HG02970 (cell line): ENCODE results near the gene OR2K2.
"Not testable (repeated sequence)": the region's sequence is repeated elsewhere in the genome, so short reads cannot be mapped to it uniquely, and the experiment has no call there.

Source experiments
- ATAC-seq: cut with Tn5 transposase; IDR thresholded peaks from one replicate; pipeline ENCODE4 v1.9.1; 2021; ENCODE audit warnings: mild to moderate bottlenecking, moderate library complexity, moderate number of reproducible peaks; ENCODE audit not compliant: unreplicated experiment, low FRiP score

OR2K2 gene

GRCh38 chr9:111330124-111330523 lies at the start of gene OR2K2:
OR2K2 (minus strand) TSS chr9:111330224; CDS start chr9:111328433, 1,791 bp downstream.
- ATAC-seq: no peak

- ATAC-seq: no peak
Measured at GRCh38 chr9:111375817-111376564, 46.0 kb upstream of the OR2K2 start.

- no peak for ATAC-seq
Measured at GRCh38 chr9:111375062-111375461, 45.0 kb upstream of the OR2K2 start.

- ATAC-seq: no peak
Measured at GRCh38 chr9:111372297-111372696, 42.3 kb upstream of the OR2K2 start.

DNA sequence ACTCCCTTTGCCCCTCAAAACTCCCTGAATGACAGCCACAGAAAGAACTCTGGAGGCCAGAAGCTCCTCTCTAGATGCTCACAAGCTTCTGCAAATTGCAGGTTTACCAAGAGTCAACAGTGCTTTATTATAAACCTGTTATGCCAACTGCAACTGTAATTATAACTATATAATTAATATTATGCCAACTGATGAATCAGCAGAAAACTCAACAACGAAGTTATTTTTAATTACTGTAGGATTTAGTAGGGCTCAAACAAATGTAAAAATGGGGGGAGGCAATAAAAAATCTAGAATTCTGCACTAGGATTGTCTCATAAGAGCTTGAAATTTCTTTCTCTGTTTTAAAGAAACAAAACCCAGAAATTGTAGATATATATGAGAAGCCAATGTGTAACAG lies 37.0 kb upstream of the OR2K2 start:
- ATAC-seq: no peak

DNA sequence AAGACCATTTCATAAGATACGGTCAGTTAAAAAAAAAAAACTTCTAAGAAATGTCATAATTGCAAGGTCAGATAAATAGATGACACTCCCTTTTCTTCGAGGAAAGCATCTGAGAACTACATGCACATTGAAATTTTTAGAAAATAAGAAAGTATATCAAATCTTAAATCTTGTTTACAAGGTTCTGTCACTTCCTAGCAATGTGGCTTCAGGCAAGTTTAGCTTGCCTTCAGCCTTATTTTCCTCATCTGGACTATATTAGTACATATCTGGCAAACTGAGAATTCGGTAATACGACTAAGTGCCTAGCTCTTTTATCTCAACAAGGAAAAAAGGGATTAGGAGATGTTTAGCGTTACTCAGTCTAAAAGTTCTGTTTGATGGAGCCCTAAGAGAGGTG lies 32.5 kb upstream of the OR2K2 start:
- ATAC-seq: no peak

- ATAC-seq: no peak
Measured at GRCh38 chr9:111360881-111361280, 30.9 kb upstream of the OR2K2 start.

DNA sequence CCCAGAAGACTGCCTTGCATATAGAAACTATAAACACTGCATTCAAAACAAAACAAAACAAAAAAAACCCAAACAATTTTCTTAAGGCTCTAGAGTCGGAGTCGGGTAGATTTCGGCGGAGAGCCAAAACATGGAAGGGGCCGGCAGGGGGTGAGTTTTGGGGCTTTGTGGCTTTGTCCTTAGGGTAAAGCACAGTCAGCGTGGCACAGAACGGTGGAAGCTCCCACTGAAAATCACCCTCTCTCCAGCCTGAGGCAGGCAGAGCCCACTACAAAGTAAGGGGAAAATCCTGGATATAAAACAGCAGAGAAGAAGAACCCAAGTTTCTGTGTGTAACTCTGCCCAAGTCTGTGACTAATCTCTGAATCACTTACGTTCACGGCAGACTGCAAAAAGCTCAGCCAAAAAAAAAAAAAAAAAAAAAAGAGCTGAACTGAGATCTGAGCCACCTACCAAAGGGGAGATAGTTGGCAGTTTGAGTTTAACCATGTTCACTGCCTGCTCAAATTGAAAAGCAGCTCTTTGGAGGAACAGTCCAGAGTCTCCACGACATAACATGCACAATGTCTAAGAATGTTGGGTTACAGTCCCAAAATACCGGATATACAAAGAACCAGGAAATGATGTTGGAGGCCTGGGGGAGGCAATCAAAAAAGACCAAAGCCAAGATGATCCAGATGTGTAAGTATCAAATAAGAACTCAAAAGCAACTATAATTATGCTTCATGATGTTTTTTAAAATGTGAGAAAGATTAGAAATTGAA lies 26.6 kb upstream of the OR2K2 start:
- ATAC-seq: no peak

GRCh38 chr9:111352545-111352944 lies 22.5 kb upstream of the OR2K2 start:
- ATAC-seq: no peak

DNA sequence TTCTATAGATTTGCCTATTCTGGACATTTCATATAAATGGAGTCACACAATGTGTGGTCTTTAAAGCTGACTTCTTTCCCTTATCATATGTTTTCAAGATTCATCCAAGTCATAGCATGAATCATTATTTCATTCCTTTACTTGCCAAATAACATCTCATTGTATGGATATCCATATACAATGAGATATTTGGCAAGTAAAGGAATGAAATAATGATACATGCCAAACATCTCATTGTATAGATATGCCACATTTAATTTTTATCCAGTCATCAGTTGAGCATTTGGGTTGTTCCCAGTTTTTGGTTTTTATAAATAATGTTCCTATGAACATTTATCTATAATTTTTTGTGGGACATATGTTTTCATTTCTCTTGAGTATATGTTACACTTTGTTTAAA lies 20.5 kb upstream of the OR2K2 start:
- no peak for ATAC-seq

DNA sequence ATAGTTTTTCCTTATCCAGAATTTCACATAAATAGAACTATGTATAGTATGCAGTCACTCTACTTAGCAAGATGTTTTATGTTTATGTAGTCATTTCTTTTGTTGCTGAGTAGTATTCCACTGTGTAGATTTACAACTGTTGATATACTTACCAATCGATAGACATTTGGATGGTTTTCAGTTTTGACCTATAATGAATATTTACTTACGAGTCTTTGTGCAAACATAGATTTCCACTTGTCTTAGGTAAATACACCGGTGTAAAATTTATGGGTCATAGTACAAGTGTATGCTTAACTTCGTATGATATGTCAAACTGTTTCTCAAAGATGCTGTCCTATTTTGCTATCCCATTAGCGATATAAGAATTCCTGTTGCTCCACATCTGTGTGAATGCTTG lies 19.7 kb upstream of the OR2K2 start:
- ATAC-seq: no peak

- no peak for ATAC-seq
Measured at GRCh38 chr9:111348821-111349271, 18.8 kb upstream of the OR2K2 start.

DNA sequence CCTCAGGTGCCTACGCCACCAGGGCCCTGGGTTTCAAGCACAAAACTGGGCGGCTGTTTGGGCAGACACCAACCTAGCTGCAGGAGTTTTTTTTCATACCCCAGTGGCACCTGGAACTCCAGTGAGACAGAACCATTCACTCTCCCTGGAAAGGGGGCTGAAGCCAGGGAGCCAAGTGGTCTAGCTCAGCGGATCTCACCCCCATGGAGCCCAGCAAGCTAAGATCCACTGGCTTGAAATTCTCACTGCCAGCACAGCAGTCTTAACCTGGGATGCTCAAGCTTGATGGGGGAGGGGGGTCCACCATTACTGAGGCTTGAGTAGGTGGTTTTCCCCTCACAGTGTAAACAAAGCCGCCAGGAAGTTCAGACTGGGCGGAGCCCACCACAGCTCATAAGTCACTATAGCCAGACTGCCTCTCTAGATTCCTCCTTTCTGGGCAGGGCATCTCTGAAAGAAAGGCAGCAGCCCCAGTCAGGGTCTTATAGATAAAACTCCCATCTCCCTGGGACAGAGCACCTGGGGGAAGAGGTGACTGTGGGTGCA lies 4.4 kb upstream of the OR2K2 start:
- not testable (repeated sequence) for ATAC-seq

DNA sequence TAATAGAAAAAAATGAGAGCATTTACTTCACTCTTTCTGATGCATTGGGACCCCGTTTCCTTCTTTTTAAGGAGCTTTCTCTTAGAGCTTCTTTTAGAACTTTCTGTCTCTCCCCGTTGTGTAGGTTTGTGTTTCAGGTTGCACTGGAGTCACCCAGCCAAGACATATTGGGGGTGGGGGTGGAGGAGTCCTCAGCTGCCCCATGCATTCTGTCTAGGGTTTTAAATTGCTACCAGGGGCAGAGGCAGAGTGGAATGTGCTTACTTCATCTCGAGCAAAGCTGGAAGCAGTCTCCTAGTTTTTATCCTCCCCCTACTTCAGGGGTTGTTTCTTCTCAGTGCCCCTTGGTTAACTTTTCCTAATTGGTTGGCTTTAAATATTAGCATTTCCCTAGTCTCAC lies 9.4 kb downstream of the OR2K2 start:
- ATAC-seq: no peak

DNA sequence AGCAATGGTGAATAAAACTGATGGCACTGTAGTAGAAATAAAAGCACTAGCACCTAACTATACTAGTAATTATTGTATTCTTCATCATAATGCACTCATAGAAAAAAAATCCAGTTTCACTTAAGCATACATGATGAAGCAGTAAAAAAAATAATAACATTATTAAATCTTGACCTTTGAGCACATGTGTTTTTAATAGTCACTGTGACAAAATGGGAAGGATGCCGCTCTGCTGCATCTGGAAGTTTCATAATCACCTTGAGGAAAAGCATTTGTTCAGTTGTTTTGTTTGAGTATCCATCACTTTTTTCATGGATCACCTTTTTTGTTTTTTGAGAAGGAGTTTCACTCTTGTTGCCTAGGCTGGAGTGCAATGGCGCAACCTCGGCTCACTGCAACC lies 13.2 kb downstream of the OR2K2 start:
- ATAC-seq: no peak

DNA sequence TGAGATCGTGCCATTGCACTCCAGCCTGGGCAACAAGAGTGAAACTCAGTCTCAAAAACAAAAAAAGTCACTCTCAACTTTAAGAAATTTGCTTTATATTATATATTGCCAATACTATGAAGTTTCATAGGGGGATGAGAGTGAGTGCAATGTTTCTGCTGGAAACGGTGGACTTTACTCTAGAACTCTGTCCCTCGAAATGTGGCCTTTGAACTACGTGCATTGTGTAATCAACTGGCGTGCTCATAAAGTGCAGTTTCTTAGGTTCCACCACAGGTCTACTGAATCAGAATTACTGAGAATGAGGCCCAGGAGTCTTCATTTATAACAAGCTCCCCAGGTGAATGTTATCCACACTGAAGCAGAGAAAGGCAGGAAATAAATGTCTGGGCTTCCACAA lies 24.1 kb downstream of the OR2K2 start:
- ATAC-seq: no peak

GRCh38 chr9:111304000-111304399 lies 26.0 kb downstream of the OR2K2 start:
- not testable (repeated sequence) for ATAC-seq

- ATAC-seq: no peak
Measured at GRCh38 chr9:111301195-111301594, 28.8 kb downstream of the OR2K2 start.

DNA sequence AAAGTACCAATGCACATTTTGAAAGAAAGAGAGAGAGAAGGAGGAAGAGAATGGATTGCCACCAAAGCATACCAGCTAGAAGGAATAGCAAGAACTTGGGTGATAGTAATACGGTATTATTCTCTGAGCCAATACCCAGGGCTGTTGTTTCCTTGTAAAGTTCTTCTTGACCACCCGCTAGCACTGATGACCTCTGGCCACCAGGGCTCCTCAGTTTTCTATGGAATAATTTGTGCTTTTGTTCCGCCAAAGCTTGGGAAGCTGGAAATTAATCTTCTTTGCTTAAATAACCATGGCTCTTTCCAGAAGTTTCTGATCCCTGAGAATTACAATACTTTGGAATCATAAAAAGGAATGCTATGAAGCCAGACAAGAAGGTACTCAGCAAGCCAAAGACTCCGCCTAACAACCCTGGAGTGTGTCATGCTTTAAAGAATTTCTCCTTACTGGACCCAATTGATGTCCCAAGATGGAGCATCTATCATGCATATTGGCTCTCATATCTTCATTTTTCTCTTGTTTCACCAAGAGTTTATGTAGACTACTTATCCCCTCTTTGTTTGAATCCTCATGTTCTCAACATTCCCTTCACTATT lies 29.8 kb downstream of the OR2K2 start:
- ATAC-seq: no peak

GRCh38 chr9:111299599-111299966 lies 30.4 kb downstream of the OR2K2 start:
- ATAC-seq: not testable (repeated sequence)
